ENCODE data around the gene COASY. TPM values are rescaled to one million over a fixed set of nuclear protein-coding genes. Genes with fewer than 3 reads are reported as not detected.

Gene COASY
- total RNA-seq, 1 experiment from 2014 or later: 71.5 TPM

DNA sequence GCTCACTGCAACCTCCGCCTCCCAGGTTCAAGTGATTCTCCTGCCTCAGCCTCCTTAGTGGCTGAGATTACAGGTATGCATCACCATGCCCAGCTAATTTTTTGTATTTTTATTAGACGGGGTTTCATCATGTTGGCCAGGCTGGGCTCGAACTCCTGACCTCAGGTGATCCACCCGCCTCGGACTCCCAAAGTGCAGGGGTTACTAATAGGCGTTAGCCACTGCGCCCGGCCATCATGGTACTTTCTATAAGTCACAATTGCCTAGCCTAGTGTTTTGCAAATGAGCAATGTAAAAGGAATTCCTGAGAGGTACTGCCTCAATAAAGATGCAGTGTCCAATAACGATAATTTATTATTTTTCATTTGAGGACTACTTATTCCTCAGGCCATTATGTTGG, 29.5 kb downstream of the COASY start:
- no peak for DNase-seq (ENCODE audit: low spot score)
- H3K4me1 ChIP-seq (ENCODE audit: insufficient read depth, low read length, poor library complexity, severe bottlenecking): no peaks in the 10 kb centered on the region
- H3K9me3 ChIP-seq (ENCODE audit: low read depth, low read length, poor library complexity, severe bottlenecking): no peaks in the 10 kb centered on the region
- H3K27me3 ChIP-seq (replicated peaks; ENCODE audit: insufficient read depth, low read depth, low read length, poor library complexity): no peaks in the 10 kb centered on the region
- ChIA-PET CTCF (no interaction called here), POLR2A (ENCODE audit: low non-redundant PET) (no interaction called here)
- intact Hi-C loops (cut with micrococcal nuclease; ENCODE audit: unreplicated experiment): no loop called here
- no peak for TF ChIP-seq EZH2 (IDR thresholded peaks at IDR 0.05; ENCODE audit: borderline replicate concordance, low read depth, low read length, poor library complexity, severe bottlenecking)
- TF ChIP-seq, protein P1, sequence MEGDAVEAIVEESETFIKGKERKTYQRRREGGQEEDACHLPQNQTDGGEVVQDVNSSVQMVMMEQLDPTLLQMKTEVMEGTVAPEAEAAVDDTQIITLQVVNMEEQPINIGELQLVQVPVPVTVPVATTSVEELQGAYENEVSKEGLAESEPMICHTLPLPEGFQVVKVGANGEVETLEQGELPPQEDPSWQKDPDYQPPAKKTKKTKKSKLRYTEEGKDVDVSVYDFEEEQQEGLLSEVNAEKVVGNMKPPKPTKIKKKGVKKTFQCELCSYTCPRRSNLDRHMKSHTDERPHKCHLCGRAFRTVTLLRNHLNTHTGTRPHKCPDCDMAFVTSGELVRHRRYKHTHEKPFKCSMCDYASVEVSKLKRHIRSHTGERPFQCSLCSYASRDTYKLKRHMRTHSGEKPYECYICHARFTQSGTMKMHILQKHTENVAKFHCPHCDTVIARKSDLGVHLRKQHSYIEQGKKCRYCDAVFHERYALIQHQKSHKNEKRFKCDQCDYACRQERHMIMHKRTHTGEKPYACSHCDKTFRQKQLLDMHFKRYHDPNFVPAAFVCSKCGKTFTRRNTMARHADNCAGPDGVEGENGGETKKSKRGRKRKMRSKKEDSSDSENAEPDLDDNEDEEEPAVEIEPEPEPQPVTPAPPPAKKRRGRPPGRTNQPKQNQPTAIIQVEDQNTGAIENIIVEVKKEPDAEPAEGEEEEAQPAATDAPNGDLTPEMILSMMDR (conservative IDR thresholded peaks at IDR 0.05; ENCODE audit: low read depth, low read length): no peak
- no peak overlapping the region for H3K27ac ChIP-seq (ENCODE audit: low read depth, low read length, poor library complexity, severe bottlenecking)
- no TSS peak for BruUV-seq (replicated peaks)
- H3K36me3 ChIP-seq (ENCODE audit: insufficient read depth, low read length, poor library complexity, severe bottlenecking): no peaks in the 10 kb centered on the region
- no peak overlapping the region for H3K4me3 ChIP-seq (ENCODE audit: low read depth, low read length, poor library complexity, severe bottlenecking)

DNA sequence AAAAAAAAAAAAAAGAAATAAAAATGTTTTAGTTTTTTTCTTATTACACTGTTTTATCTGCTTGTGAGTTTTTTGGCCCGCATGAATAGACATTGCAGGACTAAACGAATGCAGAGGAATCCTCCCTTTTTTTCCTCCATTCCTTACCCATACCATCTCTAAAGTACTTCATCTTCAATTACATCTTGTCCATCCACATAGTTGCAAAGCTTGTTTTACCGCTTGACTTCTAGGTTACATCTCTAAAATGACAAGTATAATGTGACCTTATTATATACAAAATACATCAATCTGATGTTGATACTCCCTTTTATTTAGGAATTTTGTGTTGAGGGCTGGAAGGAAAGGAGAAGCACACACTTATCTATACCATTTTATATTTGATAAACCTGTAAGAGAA, 34.4 kb downstream of the COASY start:
- H3K27ac ChIP-seq (ENCODE audit: low read depth, low read length, poor library complexity, severe bottlenecking): no peak overlapping the region
- intact Hi-C loops (cut with micrococcal nuclease; ENCODE audit: unreplicated experiment): no loop called here
- TF ChIP-seq, protein P1 (conservative IDR thresholded peaks at IDR 0.05; ENCODE audit: low read depth, low read length): no peak
- no peak for TF ChIP-seq EZH2 (IDR thresholded peaks at IDR 0.05; ENCODE audit: borderline replicate concordance, low read depth, low read length, poor library complexity, severe bottlenecking)
- POLR2A ChIA-PET (ENCODE audit: low non-redundant PET): no interaction called here
- no peaks in the 10 kb centered on the region for H3K36me3 ChIP-seq (ENCODE audit: insufficient read depth, low read length, poor library complexity, severe bottlenecking)
- no peaks in the 10 kb centered on the region for H3K4me1 ChIP-seq (ENCODE audit: insufficient read depth, low read length, poor library complexity, severe bottlenecking)
- DNase-seq (ENCODE audit: low spot score): no peak
- H3K27me3 ChIP-seq (replicated peaks; ENCODE audit: insufficient read depth, low read depth, low read length, poor library complexity): no peaks in the 10 kb centered on the region
- CTCF ChIA-PET: no interaction called here
- no TSS peak for BruUV-seq (replicated peaks)
- no peaks in the 10 kb centered on the region for H3K9me3 ChIP-seq (ENCODE audit: low read depth, low read length, poor library complexity, severe bottlenecking)
- no peak overlapping the region for H3K4me3 ChIP-seq (ENCODE audit: low read depth, low read length, poor library complexity, severe bottlenecking)

DNA sequence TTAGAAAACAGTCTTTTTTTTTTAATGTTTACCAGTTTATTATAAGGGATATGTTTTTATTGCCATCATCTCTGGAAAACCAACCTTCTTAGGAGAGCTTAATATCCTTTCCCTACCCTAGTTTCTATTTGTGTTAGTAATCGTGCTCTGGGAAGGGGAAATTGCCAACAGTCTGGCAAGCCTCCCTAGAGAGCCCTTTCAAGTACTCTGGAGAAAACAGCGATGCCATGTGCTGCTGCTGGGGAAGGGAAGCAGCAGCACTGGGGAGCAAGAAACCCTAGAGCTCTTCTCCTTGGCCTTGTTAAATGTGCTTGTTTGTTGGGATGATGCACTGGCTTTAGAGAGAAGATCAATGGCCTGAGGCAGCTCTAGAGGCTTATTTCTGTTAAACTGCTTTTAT, 37.0 kb downstream of the COASY start:
- no peaks in the 10 kb centered on the region for H3K36me3 ChIP-seq (ENCODE audit: insufficient read depth, low read length, poor library complexity, severe bottlenecking)
- no peak overlapping the region for H3K27ac ChIP-seq (ENCODE audit: low read depth, low read length, poor library complexity, severe bottlenecking)
- no peak for TF ChIP-seq EZH2 (IDR thresholded peaks at IDR 0.05; ENCODE audit: borderline replicate concordance, low read depth, low read length, poor library complexity, severe bottlenecking)
- CTCF ChIA-PET: no interaction called here
- H3K27me3 ChIP-seq (replicated peaks; ENCODE audit: insufficient read depth, low read depth, low read length, poor library complexity): no peaks in the 10 kb centered on the region
- no peak for DNase-seq (ENCODE audit: low spot score)
- BruUV-seq (replicated peaks): no TSS peak
- POLR2A ChIA-PET (ENCODE audit: low non-redundant PET): no interaction called here
- H3K4me1 ChIP-seq (ENCODE audit: insufficient read depth, low read length, poor library complexity, severe bottlenecking): no peaks in the 10 kb centered on the region
- intact Hi-C loops (cut with micrococcal nuclease; ENCODE audit: unreplicated experiment): no loop called here
- no peak overlapping the region for H3K4me3 ChIP-seq (ENCODE audit: low read depth, low read length, poor library complexity, severe bottlenecking)
- H3K9me3 ChIP-seq (ENCODE audit: low read depth, low read length, poor library complexity, severe bottlenecking): no peaks in the 10 kb centered on the region

DNA sequence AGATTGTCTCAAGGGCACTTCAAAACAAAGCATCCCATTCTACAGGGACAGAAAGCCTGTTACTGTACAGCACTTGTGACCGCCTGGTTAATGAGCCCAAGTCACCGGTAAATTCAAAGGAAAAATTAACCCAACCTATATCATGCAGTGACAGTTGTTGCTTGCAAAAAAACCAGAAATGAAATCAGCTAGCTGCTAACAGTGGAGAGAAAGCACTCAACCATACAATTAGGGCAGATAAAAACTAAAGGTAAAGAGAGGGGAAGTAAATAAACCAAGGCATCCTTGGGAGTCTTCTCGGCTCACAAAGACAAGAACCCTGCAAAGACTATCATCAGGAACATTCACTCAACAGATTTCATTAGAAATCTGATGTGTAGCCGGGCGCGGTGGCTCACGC, 41.4 kb downstream of the COASY start:
- no TSS peak for BruUV-seq (replicated peaks)
- Histone ChIP-seq H3K36me3 (ENCODE audit: insufficient read depth, low read length, poor library complexity, severe bottlenecking) (no peaks in the 10 kb centered on the region), H3K27ac (ENCODE audit: low read depth, low read length, poor library complexity, severe bottlenecking) (no peak overlapping the region), H3K27me3 (replicated peaks; ENCODE audit: insufficient read depth, low read depth, low read length, poor library complexity) (no peaks in the 10 kb centered on the region), H3K4me1 (ENCODE audit: insufficient read depth, low read length, poor library complexity, severe bottlenecking) (no peaks in the 10 kb centered on the region), H3K9me3 (ENCODE audit: low read depth, low read length, poor library complexity, severe bottlenecking) (no peaks in the 10 kb centered on the region), H3K4me3 (ENCODE audit: low read depth, low read length, poor library complexity, severe bottlenecking) (no peak overlapping the region)
- intact Hi-C loops (cut with micrococcal nuclease; ENCODE audit: unreplicated experiment): no loop called here
- DNase-seq (ENCODE audit: low spot score): no peak
- TF ChIP-seq, protein P1 (conservative IDR thresholded peaks at IDR 0.05; ENCODE audit: low read depth, low read length): no peak
- no peak for TF ChIP-seq EZH2 (IDR thresholded peaks at IDR 0.05; ENCODE audit: borderline replicate concordance, low read depth, low read length, poor library complexity, severe bottlenecking)
- POLR2A ChIA-PET (ENCODE audit: low non-redundant PET): no interaction called here
- CTCF ChIA-PET: no interaction called here
